ENCODE measurements around the gene RREB1.

DNA sequence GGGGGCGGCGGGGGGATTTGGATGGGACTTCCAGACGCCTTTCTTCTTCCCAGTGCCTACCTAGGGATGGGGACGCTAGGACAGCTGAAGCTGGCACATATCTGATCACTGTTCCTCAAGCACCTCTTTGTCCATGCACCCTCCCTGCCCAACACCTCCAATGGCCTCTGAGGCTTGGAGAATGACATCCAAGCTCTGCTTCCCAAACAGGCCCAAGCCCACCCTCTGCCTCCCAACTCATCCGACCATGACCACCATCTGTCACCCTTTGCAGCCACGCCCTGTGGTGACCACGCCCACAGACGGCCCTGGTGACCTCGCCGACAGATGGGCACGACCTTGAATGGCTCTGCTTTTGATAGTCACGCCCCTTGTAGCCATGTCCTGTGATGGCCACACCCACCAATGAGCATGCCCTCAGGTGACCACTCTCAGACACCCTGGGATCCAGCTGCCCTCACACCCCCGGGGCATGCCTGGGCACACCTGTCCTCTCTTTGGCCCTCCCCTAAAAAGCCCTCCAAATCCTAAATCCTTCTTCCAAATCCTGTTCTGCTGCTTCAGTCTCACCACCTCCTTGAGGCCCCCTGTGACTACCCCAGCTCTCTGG, 154.2 kb downstream of the RREB1 start:
- TF ChIP-seq SPI1 (IDR thresholded peaks at IDR 0.05; ENCODE audit: borderline replicate concordance, low read depth) (no peak), POLR2AphosphoS5 (IDR thresholded peaks at IDR 0.05; ENCODE audit: low read depth) (no peak), GABPA (IDR thresholded peaks at IDR 0.05; ENCODE audit: low read depth) (no peak)
- TF ChIP-seq, protein P1, sequence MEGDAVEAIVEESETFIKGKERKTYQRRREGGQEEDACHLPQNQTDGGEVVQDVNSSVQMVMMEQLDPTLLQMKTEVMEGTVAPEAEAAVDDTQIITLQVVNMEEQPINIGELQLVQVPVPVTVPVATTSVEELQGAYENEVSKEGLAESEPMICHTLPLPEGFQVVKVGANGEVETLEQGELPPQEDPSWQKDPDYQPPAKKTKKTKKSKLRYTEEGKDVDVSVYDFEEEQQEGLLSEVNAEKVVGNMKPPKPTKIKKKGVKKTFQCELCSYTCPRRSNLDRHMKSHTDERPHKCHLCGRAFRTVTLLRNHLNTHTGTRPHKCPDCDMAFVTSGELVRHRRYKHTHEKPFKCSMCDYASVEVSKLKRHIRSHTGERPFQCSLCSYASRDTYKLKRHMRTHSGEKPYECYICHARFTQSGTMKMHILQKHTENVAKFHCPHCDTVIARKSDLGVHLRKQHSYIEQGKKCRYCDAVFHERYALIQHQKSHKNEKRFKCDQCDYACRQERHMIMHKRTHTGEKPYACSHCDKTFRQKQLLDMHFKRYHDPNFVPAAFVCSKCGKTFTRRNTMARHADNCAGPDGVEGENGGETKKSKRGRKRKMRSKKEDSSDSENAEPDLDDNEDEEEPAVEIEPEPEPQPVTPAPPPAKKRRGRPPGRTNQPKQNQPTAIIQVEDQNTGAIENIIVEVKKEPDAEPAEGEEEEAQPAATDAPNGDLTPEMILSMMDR (IDR thresholded peaks at IDR 0.05; ENCODE audit: insufficient read depth, low read length): no peak
- TF ChIP-seq, protein P2, sequence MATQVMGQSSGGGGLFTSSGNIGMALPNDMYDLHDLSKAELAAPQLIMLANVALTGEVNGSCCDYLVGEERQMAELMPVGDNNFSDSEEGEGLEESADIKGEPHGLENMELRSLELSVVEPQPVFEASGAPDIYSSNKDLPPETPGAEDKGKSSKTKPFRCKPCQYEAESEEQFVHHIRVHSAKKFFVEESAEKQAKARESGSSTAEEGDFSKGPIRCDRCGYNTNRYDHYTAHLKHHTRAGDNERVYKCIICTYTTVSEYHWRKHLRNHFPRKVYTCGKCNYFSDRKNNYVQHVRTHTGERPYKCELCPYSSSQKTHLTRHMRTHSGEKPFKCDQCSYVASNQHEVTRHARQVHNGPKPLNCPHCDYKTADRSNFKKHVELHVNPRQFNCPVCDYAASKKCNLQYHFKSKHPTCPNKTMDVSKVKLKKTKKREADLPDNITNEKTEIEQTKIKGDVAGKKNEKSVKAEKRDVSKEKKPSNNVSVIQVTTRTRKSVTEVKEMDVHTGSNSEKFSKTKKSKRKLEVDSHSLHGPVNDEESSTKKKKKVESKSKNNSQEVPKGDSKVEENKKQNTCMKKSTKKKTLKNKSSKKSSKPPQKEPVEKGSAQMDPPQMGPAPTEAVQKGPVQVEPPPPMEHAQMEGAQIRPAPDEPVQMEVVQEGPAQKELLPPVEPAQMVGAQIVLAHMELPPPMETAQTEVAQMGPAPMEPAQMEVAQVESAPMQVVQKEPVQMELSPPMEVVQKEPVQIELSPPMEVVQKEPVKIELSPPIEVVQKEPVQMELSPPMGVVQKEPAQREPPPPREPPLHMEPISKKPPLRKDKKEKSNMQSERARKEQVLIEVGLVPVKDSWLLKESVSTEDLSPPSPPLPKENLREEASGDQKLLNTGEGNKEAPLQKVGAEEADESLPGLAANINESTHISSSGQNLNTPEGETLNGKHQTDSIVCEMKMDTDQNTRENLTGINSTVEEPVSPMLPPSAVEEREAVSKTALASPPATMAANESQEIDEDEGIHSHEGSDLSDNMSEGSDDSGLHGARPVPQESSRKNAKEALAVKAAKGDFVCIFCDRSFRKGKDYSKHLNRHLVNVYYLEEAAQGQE (IDR thresholded peaks at IDR 0.05; ENCODE audit: insufficient replicate concordance, low read depth): no peak
